Sigmoid colon (tissue), 4 donors: Measurements from ENCODE around the gene TRIM73.
"Not testable (repeated sequence)": the region's sequence is repeated elsewhere in the genome, so short reads cannot be mapped to it uniquely, and the experiment has no call there.

ENCODE experiments used
- POLR2AphosphoS5 ChIP-seq, 4 donors: sonication (generic); formaldehyde crosslinking; IDR thresholded peaks; one replicate each; pipeline ENCODE4 v1.6.1; 2017; ENCODE audit warnings: antibody characterized with exemption in 4 of 4
- TF ChIP-seq, protein P1 (sequence below), 4 experiments: fragments of 450-650 bp in 3 of 4; fragments of 200-600 bp in 1 of 4; IDR thresholded peaks; one replicate each; pipeline ENCODE4 v1.5.1; 2016 to 2019; ENCODE audit warnings: antibody characterized with exemption in 4 of 4, mild to moderate bottlenecking in 3 of 4, moderate library complexity in 2 of 4

DNA sequence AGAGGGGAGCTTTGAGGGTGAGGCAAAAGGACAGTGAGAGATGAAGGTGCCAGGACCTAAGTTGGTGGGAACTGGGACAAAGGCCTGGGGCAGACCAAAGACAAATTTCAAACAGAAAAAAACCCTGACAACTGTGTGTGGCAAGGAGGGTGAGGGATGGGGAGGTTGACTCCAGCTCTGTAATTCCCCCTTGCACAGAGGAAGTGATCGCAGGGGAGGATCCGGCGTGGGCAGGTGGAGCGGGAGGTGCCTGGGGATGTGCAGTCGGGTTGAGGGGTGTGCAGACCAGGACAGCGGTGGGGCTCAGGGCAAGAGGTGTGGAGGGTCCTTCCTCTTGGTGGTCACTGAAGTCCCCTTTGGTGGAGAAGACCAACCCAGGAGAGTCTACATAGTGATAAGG lies 5.1 kb downstream of the TRIM73 start:
- TF ChIP-seq, protein P1, sequence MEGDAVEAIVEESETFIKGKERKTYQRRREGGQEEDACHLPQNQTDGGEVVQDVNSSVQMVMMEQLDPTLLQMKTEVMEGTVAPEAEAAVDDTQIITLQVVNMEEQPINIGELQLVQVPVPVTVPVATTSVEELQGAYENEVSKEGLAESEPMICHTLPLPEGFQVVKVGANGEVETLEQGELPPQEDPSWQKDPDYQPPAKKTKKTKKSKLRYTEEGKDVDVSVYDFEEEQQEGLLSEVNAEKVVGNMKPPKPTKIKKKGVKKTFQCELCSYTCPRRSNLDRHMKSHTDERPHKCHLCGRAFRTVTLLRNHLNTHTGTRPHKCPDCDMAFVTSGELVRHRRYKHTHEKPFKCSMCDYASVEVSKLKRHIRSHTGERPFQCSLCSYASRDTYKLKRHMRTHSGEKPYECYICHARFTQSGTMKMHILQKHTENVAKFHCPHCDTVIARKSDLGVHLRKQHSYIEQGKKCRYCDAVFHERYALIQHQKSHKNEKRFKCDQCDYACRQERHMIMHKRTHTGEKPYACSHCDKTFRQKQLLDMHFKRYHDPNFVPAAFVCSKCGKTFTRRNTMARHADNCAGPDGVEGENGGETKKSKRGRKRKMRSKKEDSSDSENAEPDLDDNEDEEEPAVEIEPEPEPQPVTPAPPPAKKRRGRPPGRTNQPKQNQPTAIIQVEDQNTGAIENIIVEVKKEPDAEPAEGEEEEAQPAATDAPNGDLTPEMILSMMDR (IDR thresholded peaks at IDR 0.05), result not testable (repeated sequence)
- not testable (repeated sequence) for TF ChIP-seq POLR2AphosphoS5 (IDR thresholded peaks at IDR 0.05)
